Stimulated activated CD8-positive, alpha-beta memory T cell treated with anti-CD3 and anti-CD28 coated beads, Interleukin-2, amount 100 ng/mL, for 1 hour (primary cell): ENCODE results near the gene EXOSC5.
"Not testable (repeated sequence)": the region's sequence is repeated elsewhere in the genome, so short reads cannot be mapped to it uniquely, and the experiment has no call there.

Experiments used
- DNase-seq, 2 donors: peaks; one replicate each; pipeline ENCODE4 v3.0.0-alpha.2; 2020; ENCODE audit warnings: low read depth in 2 of 2

Gene EXOSC5

DNA sequence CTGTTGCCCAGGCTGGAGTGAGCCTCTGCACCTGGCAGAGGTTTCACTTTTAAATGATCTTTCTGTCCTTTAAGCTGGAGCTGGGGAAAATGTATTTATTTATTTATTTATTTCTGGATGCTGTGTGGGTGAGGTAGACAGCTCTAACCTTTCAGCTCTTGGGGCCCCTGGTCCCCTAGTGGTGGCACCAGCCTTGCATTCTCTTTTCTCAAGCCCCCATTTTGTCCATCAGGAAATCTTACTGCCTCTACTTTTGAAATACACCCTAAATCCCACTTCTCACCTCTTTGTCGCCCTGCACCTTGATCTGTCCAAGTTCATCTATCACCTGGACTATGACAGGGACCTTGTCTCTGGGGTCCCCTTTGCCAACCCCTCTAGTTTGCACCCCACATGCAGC is 31.1 kb downstream of the EXOSC5 start:
- DNase-seq, result no peak

DNA sequence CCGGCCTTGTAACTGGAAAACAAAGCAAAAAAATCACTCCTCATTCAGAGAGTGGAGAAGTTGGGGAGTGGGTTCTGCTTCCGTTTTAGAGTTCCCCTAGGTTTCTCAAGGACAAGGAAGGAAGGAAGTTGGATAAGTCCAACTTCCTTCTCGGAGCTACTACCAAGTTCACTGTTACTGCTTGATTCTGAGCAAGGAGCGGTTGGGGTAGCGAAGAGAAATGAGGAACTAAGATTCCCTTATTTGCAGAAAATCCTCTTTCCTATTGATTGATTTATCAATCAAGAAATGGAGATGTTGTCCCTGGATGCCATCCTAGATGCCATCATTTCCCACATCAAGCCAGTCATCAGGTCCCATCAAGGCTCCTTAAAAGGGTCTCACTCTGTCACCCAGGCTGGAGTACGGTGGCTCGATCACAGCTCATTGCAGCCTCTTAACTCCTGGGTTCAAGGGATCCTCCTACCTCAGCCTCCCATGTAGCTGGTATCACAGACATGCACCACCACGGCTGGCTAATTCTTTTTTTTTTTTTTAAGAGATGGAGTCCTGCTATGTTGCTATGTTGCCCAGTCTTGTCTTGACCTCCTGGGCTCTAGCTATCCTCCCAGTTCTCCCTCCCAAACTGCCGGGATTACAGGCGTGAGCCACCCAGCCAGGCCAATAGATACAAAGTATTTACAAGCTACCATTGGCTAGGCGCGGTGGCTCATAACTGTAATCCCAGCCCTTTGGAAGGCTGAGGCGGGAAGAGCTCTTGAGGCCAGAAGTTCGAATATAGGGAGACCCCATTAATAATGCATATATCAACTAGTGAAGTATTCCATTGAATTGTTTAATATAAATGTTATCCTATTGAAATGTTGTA is 32.4 kb downstream of the EXOSC5 start:
- DNase-seq, result no peak

DNA sequence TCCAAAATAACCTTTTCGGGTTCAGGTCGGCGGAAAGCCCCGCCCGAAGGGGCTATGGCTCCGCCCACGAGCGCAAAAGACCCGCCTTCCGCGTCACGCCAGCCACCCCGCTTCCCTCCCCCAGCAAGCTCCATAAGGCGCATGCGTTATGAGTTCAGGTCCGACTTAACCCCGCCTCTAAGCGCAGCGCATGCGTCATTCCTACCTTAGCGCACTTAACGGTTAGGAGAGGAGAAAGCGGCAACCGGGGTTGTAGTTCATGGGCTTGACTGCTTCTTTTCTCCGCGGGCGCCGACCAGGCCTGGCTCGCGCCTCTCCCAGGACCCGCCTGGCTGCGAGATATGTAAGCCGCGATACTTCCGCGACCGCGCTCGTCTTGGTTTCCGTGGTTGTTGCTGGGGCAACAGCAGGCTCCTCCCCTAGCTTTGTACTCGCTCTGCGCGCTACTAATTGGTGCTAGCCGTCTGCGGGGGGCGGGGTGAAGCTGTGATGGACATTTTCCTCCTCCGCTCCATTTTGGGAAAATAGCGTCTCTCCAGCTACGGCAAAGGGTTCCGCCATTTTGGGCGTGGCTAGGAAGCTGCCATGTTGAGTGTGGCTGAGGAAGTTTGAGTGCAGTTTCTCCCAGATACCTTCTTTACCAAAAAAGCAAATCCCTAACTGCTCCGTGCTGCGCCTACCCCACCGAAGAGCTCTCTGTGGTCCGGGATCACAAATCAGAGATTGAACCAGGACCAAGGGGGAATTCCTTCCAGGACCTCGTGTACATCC is 33.2 kb downstream of the EXOSC5 start, which contains the start of gene B9D2:
Gene B9D2 (minus strand): TSS at position 397 of the 771 bp plus-strand sequence. CDS start 630 bp downstream, outside the sequence.
- peak; percentile 93 to 97 for DNase-seq

DNA sequence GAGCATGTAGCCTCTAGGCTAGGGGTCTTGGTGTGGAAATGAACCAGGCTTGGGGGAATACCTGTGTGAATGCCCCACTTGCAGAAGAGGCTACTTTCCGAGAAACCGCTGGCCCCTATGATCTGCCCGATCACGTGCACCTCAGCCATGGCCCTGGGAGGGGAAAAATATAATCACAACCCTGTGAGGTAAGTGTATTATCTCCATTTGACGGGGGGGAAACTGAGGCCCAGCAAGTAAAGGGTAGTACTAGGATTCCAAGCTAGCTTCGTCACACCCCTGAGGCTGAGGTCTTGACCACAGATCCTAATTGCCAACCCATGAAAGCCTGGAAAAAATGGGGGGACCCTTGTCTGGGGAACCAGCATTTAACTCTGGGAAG is 33.8 kb downstream of the EXOSC5 start:
- no peak for DNase-seq

DNA sequence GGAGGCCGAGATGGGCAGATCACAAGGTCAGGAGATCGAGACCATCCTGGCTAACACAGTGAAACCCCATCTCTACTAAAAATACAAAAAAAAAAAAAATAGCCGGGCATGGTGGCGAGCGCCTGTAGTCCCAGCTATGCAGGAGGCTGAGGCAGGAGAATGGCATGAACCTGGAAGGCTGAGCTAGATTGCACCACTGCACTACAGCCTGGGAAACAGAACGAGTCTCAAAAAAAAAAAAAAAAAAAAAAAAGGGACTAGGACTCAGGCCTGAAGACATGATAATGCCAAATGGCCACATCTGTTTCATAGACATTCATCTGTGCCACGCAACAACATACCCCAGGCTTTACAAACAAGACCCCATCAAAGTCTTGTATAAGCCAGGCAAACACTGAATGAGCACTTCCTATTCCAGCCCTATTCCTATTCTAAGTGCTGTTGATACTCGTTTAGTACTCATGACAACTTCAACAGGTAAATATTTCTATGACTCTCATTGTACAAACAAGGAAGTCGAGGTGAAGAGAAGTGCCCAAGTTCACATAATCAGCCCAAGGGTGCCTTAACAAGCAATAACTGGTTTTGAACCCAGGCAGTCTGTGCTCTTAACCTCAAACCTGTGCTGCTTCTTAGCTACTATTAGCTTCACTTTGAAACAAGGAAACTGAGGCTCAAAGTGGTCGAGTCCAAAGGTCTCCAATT is 34.9 kb downstream of the EXOSC5 start:
- no peak for DNase-seq

DNA sequence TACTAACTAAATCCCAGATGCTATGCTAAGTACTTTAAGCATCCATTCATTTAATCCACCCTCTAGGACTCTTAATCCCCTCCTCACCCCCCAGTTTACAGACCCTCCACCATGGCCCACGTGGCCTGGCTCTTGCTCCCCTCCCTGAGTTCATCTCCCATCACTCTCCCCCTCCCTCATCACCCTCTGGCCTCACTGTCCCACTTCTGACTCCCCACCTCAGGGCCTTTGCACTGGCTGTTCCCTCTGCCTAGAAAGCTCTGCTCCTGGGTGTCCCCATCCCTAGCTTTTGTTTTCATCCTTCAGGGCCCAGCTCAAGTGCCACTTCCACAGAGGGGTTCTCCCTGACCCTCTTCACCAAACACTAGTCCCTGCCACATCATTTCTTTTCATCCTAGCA is 37.4 kb downstream of the EXOSC5 start:
- no peak for DNase-seq

DNA sequence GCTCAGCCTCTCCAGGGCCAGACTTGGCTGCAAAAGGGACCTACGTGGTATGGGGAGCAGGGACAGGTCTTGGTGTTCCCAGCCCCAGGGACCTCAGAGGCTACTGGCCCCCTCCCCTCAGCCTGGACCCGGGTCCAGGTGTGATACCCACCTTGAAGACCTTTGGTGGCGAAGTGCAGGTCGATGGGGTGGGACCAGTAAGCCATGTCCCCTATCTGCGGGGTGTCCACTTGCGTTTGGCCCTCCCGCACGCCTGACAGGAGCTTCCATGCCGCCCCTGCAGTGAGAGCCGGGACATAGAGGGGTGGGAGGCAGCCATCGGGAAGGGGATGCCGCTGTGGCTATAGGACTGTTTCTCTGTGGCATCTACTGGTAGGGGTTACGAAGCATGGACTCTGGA is 39.4 kb downstream of the EXOSC5 start:
- DNase-seq, result no peak

DNA sequence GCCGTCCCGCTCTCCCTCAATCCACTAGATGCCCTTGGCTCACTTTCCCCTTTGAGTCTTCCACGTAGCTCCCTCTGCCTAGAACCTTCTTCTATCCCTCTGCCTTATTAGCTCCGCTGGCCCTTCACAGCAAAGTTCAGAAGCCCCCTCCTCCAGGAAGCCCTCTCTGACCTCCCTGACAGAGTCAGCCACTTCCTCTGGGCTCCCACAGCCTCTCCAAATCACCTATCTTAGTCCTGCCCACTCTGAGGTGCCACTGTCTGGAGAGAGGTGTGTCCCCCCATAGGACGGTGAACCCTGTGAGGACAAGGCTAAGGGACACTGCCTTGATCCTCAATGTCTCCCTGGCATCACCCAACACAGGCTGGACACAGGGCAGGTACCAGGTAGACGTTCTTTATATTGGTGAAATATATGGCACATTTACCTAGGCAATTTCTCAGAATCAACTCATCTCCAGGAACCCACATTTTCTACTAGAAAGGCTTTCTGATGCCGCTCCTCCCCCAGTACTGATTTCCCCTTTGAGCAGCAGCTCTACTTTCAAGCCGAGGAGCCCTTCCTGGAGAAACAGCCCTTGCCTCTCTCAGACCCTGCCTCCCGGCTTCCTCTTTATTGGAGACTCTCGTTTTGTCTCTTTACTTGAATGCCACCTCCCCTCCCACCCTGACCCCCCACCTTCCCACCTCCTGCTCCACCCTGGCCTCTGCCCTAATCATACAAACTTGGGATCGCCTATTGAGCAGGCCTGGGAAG is 40.0 kb downstream of the EXOSC5 start:
- DNase-seq, result no peak

DNA sequence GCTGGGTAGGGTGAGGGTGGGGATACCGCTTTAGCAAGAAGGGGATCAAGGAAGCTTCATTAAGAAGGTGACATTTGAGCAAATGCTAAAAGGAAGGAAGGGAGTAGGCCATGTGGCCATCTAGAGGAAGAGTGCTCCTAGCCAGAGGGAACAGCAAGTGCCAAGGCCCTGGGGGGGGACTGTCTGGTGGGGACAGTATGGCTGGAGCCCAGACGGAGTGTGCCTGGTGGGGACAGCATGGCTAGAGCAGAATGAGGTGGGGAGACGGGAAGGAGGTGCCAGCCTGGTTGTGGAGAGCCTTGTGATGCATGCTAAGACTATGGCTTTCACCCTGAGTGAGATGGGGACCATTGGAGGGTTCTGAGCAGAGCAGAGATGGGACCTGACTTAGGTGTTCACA is 41.4 kb downstream of the EXOSC5 start:
- DNase-seq, result no peak

DNA sequence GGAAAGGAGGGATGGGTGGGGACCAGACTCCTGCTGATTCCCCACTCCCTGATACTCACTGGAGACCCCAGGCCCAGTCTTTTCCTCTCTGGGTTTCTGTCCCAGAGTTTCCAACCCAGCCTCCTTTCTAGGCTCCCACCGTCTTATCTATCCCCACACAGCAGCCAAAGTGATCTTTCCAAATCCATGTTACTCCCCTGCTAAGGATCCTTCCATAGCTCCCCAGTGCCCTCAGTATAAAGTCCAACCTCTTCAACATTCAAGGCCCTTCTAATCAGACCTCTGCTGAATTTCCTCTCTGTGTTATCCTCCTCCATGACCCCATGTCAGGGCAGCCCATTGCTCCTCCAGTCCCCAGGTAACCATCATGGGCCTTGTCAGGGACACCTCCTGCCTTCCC is 42.1 kb downstream of the EXOSC5 start:
- DNase-seq, result no peak

DNA sequence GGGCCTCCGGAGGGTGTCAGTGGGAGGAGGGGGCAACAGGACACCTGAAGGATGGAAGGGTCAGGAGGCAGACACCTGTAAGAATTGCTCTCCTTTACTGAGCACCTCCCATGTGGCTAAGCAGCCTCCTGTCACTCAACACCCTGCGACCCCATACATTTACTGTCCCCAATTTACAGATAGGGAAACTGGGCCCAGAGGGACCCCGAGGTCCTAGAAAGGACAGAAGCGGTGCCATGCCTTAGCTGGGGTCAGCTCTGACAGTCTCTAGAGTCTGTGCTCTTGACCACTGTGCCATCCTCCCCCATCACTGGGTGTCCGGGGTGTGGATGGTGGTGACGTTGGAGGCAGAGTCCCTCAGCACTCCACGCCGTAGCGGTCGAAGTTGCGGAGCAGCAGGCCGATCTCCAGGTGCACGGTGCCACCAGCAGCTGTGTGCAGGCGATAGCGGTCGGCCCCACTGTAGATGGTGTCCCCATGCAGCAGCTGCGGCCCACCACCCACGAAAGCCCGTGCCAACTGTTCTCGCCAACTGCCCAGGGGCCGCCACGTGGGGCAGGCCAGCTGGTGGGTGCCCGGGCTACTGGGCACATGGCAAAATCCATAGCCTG is 42.7 kb downstream of the EXOSC5 start:
- no peak for DNase-seq

DNA sequence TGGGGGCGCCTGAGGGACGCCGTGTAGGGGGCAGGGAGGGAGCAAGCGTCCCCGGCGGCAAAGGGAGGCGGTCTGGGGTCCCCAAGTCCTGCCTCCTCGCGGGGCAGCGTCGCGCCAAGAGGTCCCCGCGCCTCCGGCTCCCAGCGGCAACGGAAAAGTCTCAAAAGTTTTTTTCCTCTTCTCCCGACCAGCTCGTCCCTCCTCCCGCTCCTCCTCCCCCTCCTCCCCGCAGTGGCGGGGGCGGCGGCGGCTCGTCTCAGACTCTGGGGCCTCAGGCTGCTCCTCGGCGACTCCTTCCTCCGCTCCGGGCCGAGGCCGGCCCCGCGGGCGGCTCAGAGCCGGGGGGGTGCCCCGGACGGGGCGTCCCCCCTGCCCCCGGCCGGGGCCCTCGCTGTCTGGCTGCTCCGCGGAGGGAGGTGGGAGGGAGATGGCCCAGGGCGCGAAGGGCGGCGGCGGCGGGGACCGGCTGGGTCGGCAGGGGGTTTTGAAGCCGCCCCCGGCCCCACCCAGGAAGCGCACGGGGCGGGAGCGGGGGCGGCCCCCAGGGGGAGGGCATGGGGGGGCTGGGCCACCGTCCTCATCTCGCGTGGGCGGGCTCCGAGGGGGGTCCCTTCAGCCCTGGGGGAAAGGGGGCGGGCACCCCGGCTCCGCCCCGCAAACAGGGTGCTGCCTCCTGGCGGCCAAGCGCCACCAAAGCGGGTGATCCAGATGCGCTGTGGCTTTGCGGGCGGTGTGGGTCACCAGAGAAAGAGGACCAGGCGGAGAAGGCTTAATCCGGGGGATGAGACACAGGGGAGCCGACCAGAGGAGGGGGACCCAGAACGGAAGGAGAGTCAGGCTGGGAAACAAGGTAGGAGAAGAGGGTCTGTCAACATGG is 43.5 kb downstream of the EXOSC5 start, which contains the start of gene TGFB1:
Gene TGFB1 (minus strand): TSS at position 457 of the 877 bp plus-strand sequence. CDS start 878 bp downstream, outside the sequence.
- peak; percentile 92 to 95 for DNase-seq

DNA sequence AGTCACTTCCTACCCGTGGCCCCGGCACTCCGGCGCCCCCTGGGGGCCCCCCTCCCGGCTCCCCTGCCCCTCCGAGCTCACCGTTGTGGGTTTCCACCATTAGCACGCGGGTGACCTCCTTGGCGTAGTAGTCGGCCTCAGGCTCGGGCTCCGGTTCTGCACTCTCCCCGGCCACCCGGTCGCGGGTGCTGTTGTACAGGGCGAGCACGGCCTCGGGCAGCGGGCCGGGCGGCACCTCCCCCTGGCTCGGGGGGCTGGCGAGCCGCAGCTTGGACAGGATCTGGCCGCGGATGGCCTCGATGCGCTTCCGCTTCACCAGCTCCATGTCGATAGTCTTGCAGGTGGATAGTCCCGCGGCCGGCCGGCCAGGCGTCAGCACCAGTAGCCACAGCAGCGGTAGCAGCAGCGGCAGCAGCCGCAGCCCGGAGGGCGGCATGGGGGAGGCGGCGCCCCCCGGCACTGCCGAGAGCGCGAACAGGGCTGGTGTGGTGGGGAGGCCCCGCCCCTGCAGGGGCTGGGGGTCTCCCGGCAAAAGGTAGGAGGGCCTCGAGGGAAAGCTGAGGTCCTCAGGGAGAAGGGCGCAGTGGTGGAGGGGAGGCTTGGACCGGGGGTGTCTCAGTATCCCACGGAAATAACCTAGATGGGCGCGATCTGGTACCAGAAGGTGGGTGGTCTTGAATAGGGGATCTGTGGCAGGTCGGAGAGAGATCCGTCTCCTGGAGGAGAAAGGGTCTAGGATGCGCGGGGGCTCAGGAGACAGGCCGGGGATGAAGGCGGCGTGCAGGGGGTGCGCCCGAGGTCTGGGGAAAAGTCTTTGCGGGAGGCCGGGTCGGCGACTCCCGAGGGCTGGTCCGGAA is 44.3 kb downstream of the EXOSC5 start:
- DNase-seq, result peak; percentile 62 to 64

DNA sequence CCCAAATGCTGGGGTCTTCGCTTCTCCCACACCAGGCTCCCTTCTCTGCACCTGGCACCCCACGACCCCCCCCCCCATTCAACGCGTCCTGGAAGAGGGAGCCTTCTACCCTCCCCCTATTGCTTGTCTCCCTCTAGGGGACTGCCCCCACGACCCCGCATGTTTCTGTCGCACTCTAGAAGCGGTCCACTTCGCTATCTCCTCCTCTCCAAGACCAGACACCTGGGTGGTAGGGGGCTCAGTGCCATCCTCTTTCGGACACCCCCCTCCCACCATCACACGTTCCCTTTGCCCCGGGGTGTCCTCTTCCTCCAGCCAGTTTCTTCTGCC is 44.9 kb downstream of the EXOSC5 start:
- DNase-seq, result no peak

DNA sequence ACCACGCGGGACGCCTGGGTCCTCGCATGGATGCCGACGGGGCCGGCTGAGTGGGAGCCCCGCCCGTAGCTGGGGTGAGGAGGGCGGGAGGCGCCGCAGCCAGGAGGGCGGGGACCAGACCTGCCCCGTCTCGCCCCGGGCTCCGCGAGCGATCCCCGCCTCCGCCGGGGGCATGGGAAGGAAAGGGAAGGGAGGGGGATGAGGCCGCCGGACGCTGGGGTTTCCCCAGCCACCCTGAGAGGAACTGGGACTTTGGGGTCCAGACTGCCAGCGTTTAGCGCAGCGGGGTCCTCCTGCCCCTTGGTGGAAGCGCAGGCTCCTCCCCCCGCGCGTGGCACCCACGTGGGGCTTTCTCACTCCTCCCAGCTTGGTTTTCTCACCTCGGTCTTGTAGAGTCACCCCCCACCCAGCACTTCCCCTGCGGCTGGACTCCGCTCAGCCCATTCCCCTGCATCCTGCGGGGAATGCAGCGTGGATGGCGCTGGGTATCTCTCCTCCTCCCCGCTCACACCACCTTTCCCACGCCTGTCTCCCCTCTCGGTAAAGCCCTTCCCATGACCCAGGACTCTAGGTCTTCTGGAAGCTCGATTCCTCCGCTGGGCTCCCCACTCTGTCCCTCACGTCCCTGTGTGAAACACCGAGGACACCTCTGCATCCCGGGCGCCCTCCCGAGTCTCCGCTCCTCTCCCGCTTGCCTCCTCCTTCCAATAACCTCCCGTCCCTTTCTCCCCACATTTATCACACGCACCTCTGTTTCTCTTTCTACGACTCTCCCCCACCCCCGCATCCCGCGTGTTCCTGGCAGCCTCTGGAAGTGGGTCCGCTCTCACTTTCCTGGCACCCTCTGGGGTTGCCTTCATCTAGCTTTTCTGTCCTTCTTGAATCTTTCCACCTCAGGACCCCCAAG is 45.6 kb downstream of the EXOSC5 start:
- peak; percentile 69 to 73 for DNase-seq

DNA sequence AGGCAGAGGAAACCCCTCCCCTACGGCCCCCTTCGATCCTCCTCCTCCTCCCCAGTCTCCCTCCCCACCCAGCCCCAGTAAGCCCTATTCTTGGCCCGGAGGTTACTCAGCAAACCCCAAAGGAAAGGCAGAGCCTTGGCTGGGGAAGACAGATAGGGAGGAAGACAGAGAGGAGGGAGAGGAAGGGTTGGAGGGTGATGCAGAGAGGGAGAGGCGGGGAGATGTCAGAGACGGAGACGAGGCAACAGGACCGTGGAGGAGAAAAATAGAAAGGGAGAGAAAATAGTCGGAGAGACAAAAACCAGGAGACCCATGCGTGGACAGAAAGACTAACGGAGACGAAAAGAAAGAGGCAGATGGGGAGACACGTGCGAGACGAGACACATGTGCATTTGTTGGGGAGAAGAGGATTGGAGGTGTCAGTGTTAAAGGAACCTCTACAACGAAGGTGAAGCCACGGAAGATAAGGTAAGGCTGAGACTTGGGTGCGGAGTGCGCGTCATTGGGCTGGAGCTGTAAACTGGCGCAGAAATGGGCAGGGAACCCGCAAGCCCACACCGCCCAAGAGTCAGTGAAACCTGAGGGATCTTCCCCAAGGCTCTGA is 46.3 kb downstream of the EXOSC5 start:
- DNase-seq, result no peak

DNA sequence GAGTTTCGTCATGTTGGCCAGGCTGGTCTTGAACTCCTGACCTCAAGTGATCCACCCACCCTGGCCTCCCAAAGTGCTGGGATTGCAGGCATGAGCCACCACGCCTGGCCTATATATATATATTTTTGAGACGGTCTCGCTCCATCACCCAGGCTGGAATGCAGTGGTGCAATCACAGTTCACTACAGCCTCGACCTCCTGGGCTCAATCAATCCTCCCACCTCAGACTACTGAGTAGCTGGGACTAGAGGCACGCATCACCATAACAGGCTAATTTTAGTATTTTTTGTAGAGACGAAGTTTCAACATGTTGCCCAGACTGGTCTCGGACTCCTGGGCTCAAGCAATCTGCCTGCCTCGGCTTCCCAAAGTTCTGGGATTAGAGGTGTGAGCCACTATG is 50.2 kb downstream of the EXOSC5 start:
- not testable (repeated sequence) for DNase-seq

DNA sequence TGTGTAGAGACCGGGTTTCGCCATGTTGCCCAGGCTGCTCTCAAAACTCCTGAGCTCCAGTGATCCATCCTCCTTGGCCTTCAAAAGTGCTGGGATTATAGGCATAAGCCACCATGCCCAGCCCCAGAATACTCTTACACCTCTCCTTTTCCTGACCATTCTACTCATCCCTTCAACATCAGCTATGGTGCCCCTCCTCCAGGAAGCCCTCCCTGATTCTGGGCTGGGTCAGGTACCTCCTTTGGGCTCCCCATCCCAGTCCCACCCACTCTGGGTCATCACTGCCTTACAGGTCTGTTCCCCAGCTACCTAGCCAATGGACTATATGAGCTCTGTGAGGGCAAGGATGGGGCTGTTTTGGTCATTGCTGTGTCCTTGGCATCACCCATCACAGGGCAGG is 53.0 kb downstream of the EXOSC5 start:
- no peak for DNase-seq
